HEK293 (cell line): ENCODE results near the gene AFF1.
A peak's percentile ranks its signal among the peaks of the same experiment; 100 is the strongest.

ENCODE experiments used
- EGR2 ChIP-seq: fragments of 450-650 bp; formaldehyde crosslinking; IDR thresholded peaks from 2 replicates; pipeline ENCODE4 v1.5.1; 2016; ENCODE audit warnings: low read depth, missing biosample characterization, missing genetic modification characterization
- MYNN ChIP-seq: fragments of 450-650 bp; formaldehyde crosslinking; IDR thresholded peaks from 2 replicates; pipeline ENCODE4 v1.5.1; 2016; ENCODE audit warnings: missing biosample characterization, missing genetic modification characterization, borderline replicate concordance
- PRDM1 ChIP-seq: fragments of 450-650 bp; formaldehyde crosslinking; IDR thresholded peaks from 2 replicates; pipeline ENCODE4; 2016; ENCODE audit warnings: missing biosample characterization, missing genetic modification characterization
- REPIN1 ChIP-seq: fragments of 450-650 bp; formaldehyde crosslinking; IDR thresholded peaks from 2 replicates; pipeline ENCODE4 v1.5.1; 2017; ENCODE audit warnings: missing biosample characterization, missing genetic modification characterization, low read depth
- SP7 ChIP-seq: fragments of 450-650 bp; formaldehyde crosslinking; IDR thresholded peaks from 2 replicates; pipeline ENCODE4 v1.5.1; 2016; ENCODE audit warnings: missing biosample characterization, missing genetic modification characterization
- ZBTB1 ChIP-seq: fragments of 450-650 bp; formaldehyde crosslinking; IDR thresholded peaks from 2 replicates; pipeline ENCODE4 v1.5.1; 2016; ENCODE audit warnings: missing biosample characterization, missing genetic modification characterization
- ZFHX2 ChIP-seq: fragments of 450-650 bp; formaldehyde crosslinking; conservative IDR thresholded peaks from 2 replicates; pipeline ENCODE4 v1.5.1; 2016; ENCODE audit warnings: missing biosample characterization, missing genetic modification characterization
- ZIC2 ChIP-seq: fragments of 450-650 bp; formaldehyde crosslinking; IDR thresholded peaks from 2 replicates; pipeline ENCODE4 v1.5.1; 2016; ENCODE audit warnings: missing biosample characterization, missing genetic modification characterization
- ZNF10 ChIP-seq: fragments of 450-650 bp; formaldehyde crosslinking; IDR thresholded peaks from 2 replicates; pipeline ENCODE4 v1.5.1; 2017; ENCODE audit warnings: missing biosample characterization, missing genetic modification characterization
- ZNF112 ChIP-seq: fragments of 450-650 bp; formaldehyde crosslinking; IDR thresholded peaks from 2 replicates; pipeline ENCODE4 v1.5.0; 2017; ENCODE audit warnings: missing biosample characterization, missing genetic modification characterization
- ZNF274 ChIP-seq, 2 experiments: fragments of 200-500 bp in 1 of 2; fragments of 450-650 bp in 1 of 2; sonication (Bioruptor generic) in 1 of 2; formaldehyde crosslinking in 1 of 2; IDR thresholded peaks; 2 replicates each; pipeline versions ENCODE4 v1.5.1 to v1.6.1; 2014 to 2016; ENCODE audit warnings: borderline replicate concordance in 1 of 2, inconsistent platforms in 1 of 2, low read length in 1 of 2, missing biosample characterization in 1 of 2, missing genetic modification characterization in 1 of 2
- ZNF341 ChIP-seq: fragments of 450-650 bp; formaldehyde crosslinking; IDR thresholded peaks from 2 replicates; pipeline ENCODE4; 2016; ENCODE audit warnings: low read depth, missing biosample characterization, missing genetic modification characterization
- ZNF423 ChIP-seq: fragments of 450-650 bp; formaldehyde crosslinking; IDR thresholded peaks from 2 replicates; pipeline ENCODE4 v1.5.1; 2016; ENCODE audit warnings: missing biosample characterization, missing genetic modification characterization
- ZNF544 ChIP-seq: fragments of 450-650 bp; formaldehyde crosslinking; IDR thresholded peaks from 2 replicates; pipeline ENCODE4 v1.5.0; 2017; ENCODE audit warnings: missing biosample characterization, missing genetic modification characterization
- ZNF571 ChIP-seq: fragments of 450-650 bp; formaldehyde crosslinking; IDR thresholded peaks from 2 replicates; pipeline ENCODE4 v1.5.0; 2017; ENCODE audit warnings: missing biosample characterization, missing genetic modification characterization
- ZNF670 ChIP-seq: fragments of 450-650 bp; formaldehyde crosslinking; IDR thresholded peaks from 2 replicates; pipeline ENCODE4 v1.5.1; 2016; ENCODE audit warnings: missing biosample characterization, missing genetic modification characterization, low read depth
- ZNF843 ChIP-seq: fragments of 450-650 bp; formaldehyde crosslinking; IDR thresholded peaks from 2 replicates; pipeline ENCODE4 v1.5.1; 2016; ENCODE audit warnings: missing biosample characterization, missing genetic modification characterization
- TF ChIP-seq, protein P1 (sequence below): fragments of 450-650 bp; formaldehyde crosslinking; IDR thresholded peaks from 2 replicates; pipeline ENCODE4 v1.5.1; 2016; ENCODE audit warnings: missing biosample characterization, missing genetic modification characterization
- TF ChIP-seq, protein P2 (sequence below): fragments of 450-650 bp; formaldehyde crosslinking; IDR thresholded peaks from 2 replicates; pipeline ENCODE4 v1.5.1; 2016; ENCODE audit warnings: missing biosample characterization, missing genetic modification characterization
- TF ChIP-seq, protein P3 (sequence below): fragments of 450-650 bp; formaldehyde crosslinking; IDR thresholded peaks from 2 replicates; pipeline ENCODE4 v1.5.1; 2016; ENCODE audit warnings: missing biosample characterization, missing genetic modification characterization
- TF ChIP-seq, protein P4 (sequence below): fragments of 450-650 bp; formaldehyde crosslinking; IDR thresholded peaks from 2 replicates; pipeline ENCODE4 v1.5.1; 2016; ENCODE audit warnings: missing biosample characterization, missing genetic modification characterization
- TF ChIP-seq, protein P5 (sequence below): fragments of 450-650 bp; formaldehyde crosslinking; IDR thresholded peaks from 2 replicates; pipeline ENCODE4 v1.5.1; 2016; ENCODE audit warnings: missing biosample characterization, missing genetic modification characterization
- TF ChIP-seq, protein P6 (sequence below): fragments of 450-650 bp; IDR thresholded peaks from 2 replicates; pipeline ENCODE4 v1.5.1; 2018; ENCODE audit warnings: missing biosample characterization, missing genetic modification characterization
- TF ChIP-seq, protein P7 (sequence below): fragments of 450-650 bp; formaldehyde crosslinking; IDR thresholded peaks from 2 replicates; pipeline ENCODE4 v1.5.1; 2017; ENCODE audit warnings: missing biosample characterization, missing genetic modification characterization

The AFF1 gene

DNA sequence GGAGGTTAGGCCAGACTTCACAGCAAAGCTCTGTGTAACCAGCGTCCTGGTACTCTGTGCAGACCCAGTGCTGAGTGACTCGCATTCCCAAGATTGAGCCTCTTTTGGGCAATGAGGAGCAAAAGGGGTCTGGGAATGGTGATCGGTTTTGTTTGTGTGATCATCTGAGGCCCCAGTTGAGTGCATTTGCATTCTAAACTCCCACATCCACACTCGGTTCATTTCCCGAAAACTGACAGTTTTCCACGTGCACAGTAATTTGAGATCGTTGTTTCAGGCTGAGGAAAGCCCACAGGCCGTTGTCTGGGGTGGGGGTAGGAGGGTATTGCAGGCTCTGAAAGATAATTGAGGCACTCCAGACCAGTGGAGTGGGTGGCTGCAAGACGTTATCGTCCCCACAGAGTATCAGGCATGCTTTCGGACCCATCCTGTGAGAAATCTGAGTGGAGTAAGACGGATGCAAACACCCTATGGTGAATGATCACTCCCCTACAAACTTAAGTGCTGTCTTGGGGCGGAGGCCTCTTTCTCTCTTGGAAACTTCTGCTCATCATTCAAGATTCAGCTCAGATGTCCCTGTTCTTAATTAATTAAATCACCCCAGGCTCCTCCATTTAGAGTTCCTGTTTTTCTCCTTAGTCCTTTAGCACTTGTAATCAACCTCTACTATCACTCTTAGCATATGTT, 96.1 kb downstream of the AFF1 start (continued):
- TF ChIP-seq ZNF10 (tag by site-specific recombination) (no peak), ZNF571 (tag by site-specific recombination) (no peak), ZNF341 (no peak), ZNF423 (tag by site-specific recombination) (no peak), EGR2 (tag by site-specific recombination) (peak; percentile 89), PRDM1 (no peak), MYNN (tag by site-specific recombination) (no peak), ZNF843 (tag by site-specific recombination) (no peak), SP7 (tag by site-specific recombination) (no peak), ZNF112 (tag by site-specific recombination) (no peak), ZNF670 (tag by site-specific recombination) (no peak), ZBTB1 (tag by site-specific recombination) (no peak), ZNF274 (IDR thresholded peaks at IDR 0.05; ENCODE audit: low read length) (no peak), ZNF274 (tag by site-specific recombination; IDR thresholded peaks at IDR 0.05; ENCODE audit: borderline replicate concordance) (no peak), ZNF544 (tag by site-specific recombination) (no peak), REPIN1 (tag by site-specific recombination) (no peak), ZFHX2 (tag by site-specific recombination) (peak; percentile 90), ZIC2 (tag by site-specific recombination) (0 out of 2 replicates have a peak, but pooled peaks have one; percentile 28)
- TF ChIP-seq, protein P1, sequence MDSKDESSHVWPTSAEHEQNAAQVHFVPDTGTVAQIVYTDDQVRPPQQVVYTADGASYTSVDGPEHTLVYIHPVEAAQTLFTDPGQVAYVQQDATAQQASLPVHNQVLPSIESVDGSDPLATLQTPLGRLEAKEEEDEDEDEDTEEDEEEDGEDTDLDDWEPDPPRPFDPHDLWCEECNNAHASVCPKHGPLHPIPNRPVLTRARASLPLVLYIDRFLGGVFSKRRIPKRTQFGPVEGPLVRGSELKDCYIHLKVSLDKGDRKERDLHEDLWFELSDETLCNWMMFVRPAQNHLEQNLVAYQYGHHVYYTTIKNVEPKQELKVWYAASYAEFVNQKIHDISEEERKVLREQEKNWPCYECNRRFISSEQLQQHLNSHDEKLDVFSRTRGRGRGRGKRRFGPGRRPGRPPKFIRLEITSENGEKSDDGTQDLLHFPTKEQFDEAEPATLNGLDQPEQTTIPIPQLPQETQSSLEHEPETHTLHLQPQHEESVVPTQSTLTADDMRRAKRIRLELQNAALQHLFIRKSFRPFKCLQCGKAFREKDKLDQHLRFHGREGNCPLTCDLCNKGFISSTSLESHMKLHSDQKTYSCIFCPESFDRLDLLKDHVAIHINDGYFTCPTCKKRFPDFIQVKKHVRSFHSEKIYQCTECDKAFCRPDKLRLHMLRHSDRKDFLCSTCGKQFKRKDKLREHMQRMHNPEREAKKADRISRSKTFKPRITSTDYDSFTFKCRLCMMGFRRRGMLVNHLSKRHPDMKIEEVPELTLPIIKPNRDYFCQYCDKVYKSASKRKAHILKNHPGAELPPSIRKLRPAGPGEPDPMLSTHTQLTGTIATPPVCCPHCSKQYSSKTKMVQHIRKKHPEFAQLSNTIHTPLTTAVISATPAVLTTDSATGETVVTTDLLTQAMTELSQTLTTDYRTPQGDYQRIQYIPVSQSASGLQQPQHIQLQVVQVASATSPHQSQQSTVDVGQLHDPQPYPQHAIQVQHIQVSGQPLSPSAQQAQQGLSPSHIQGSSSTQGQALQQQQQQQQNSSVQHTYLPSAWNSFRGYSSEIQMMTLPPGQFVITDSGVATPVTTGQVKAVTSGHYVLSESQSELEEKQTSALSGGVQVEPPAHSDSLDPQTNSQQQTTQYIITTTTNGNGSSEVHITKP (tag by site-specific recombination): peak; percentile 97
- TF ChIP-seq, protein P2, sequence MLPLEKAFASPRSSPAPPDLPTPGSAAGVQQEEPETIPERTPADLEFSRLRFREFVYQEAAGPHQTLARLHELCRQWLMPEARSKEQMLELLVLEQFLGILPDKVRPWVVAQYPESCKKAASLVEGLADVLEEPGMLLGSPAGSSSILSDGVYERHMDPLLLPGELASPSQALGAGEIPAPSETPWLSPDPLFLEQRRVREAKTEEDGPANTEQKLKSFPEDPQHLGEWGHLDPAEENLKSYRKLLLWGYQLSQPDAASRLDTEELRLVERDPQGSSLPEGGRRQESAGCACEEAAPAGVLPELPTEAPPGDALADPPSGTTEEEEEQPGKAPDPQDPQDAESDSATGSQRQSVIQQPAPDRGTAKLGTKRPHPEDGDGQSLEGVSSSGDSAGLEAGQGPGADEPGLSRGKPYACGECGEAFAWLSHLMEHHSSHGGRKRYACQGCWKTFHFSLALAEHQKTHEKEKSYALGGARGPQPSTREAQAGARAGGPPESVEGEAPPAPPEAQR (tag by site-specific recombination): no peak
- TF ChIP-seq, protein P3, sequence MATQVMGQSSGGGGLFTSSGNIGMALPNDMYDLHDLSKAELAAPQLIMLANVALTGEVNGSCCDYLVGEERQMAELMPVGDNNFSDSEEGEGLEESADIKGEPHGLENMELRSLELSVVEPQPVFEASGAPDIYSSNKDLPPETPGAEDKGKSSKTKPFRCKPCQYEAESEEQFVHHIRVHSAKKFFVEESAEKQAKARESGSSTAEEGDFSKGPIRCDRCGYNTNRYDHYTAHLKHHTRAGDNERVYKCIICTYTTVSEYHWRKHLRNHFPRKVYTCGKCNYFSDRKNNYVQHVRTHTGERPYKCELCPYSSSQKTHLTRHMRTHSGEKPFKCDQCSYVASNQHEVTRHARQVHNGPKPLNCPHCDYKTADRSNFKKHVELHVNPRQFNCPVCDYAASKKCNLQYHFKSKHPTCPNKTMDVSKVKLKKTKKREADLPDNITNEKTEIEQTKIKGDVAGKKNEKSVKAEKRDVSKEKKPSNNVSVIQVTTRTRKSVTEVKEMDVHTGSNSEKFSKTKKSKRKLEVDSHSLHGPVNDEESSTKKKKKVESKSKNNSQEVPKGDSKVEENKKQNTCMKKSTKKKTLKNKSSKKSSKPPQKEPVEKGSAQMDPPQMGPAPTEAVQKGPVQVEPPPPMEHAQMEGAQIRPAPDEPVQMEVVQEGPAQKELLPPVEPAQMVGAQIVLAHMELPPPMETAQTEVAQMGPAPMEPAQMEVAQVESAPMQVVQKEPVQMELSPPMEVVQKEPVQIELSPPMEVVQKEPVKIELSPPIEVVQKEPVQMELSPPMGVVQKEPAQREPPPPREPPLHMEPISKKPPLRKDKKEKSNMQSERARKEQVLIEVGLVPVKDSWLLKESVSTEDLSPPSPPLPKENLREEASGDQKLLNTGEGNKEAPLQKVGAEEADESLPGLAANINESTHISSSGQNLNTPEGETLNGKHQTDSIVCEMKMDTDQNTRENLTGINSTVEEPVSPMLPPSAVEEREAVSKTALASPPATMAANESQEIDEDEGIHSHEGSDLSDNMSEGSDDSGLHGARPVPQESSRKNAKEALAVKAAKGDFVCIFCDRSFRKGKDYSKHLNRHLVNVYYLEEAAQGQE (tag by site-specific recombination): no peak
- TF ChIP-seq, protein P4, sequence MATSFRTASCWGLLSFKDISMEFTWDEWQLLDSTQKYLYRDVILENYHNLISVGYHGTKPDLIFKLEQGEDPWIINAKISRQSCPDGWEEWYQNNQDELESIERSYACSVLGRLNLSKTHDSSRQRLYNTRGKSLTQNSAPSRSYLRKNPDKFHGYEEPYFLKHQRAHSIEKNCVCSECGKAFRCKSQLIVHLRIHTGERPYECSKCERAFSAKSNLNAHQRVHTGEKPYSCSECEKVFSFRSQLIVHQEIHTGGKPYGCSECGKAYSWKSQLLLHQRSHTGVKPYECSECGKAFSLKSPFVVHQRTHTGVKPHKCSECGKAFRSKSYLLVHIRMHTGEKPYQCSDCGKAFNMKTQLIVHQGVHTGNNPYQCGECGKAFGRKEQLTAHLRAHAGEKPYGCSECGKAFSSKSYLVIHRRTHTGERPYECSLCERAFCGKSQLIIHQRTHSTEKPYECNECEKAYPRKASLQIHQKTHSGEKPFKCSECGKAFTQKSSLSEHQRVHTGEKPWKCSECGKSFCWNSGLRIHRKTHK (tag by site-specific recombination): no peak
- TF ChIP-seq, protein P5, sequence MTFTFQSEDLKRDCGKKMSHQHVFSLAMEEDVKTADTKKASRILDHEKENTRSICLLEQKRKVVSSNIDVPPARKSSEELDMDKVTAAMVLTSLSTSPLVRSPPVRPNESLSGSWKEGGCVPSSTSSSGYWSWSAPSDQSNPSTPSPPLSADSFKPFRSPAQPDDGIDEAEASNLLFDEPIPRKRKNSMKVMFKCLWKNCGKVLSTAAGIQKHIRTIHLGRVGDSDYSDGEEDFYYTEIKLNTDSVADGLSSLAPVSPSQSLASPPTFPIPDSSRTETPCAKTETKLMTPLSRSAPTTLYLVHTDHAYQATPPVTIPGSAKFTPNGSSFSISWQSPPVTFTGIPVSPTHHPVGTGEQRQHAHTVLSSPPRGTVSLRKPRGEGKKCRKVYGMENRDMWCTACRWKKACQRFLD (tag by site-specific recombination): no peak
- TF ChIP-seq, protein P6, sequence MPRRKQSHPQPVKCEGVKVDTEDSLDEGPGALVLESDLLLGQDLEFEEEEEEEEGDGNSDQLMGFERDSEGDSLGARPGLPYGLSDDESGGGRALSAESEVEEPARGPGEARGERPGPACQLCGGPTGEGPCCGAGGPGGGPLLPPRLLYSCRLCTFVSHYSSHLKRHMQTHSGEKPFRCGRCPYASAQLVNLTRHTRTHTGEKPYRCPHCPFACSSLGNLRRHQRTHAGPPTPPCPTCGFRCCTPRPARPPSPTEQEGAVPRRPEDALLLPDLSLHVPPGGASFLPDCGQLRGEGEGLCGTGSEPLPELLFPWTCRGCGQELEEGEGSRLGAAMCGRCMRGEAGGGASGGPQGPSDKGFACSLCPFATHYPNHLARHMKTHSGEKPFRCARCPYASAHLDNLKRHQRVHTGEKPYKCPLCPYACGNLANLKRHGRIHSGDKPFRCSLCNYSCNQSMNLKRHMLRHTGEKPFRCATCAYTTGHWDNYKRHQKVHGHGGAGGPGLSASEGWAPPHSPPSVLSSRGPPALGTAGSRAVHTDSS (tag by site-specific recombination): no peak
- TF ChIP-seq, protein P7, sequence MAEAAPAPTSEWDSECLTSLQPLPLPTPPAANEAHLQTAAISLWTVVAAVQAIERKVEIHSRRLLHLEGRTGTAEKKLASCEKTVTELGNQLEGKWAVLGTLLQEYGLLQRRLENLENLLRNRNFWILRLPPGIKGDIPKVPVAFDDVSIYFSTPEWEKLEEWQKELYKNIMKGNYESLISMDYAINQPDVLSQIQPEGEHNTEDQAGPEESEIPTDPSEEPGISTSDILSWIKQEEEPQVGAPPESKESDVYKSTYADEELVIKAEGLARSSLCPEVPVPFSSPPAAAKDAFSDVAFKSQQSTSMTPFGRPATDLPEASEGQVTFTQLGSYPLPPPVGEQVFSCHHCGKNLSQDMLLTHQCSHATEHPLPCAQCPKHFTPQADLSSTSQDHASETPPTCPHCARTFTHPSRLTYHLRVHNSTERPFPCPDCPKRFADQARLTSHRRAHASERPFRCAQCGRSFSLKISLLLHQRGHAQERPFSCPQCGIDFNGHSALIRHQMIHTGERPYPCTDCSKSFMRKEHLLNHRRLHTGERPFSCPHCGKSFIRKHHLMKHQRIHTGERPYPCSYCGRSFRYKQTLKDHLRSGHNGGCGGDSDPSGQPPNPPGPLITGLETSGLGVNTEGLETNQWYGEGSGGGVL (tag by site-specific recombination): peak; percentile 28; the same call in 1 of the 2 replicates
